Choroid plexus epithelial cell (primary cell): Measurements from ENCODE around the gene FCRLA.

Experiments
- DNase-seq: peaks from one replicate; pipeline ENCODE4 v3.0.0-alpha.2; 2010; ENCODE audit warnings: low read depth
- H3K4me3 ChIP-seq: 2 replicates; pipeline ENCODE4 v1.5.1; 2011; ENCODE audit warnings: low read depth, mild to moderate bottlenecking, control low read depth, low read length, moderate library complexity
- CTCF ChIP-seq: conservative IDR thresholded peaks from 2 replicates; pipeline ENCODE4 v1.5.1; 2011; ENCODE audit warnings: low read depth, mild to moderate bottlenecking, control low read depth, inconsistent platforms, low read length, moderate library complexity

FCRLA gene

GRCh38 chr1:161705537-161705936, 1.5 kb upstream of the FCRLA start:
- no peak for DNase-seq
- no peak overlapping the region for H3K4me3 ChIP-seq
- TF ChIP-seq CTCF: no peak

- TF ChIP-seq CTCF: no peak
- no peak for DNase-seq
- no peak overlapping the region for H3K4me3 ChIP-seq
Measured at GRCh38 chr1:161706113-161706481, 932 bp upstream of the FCRLA start.

GRCh38 chr1:161707503-161707902, 474 bp downstream of the FCRLA start:
- no peak for TF ChIP-seq CTCF
- no peak for DNase-seq
- no peak overlapping the region for H3K4me3 ChIP-seq

- no peak for TF ChIP-seq CTCF
- no peak overlapping the region for H3K4me3 ChIP-seq
- no peak for DNase-seq
Measured at GRCh38 chr1:161709373-161709772, 2.3 kb downstream of the FCRLA start.

- no peak for TF ChIP-seq CTCF
- no peak overlapping the region for H3K4me3 ChIP-seq
- DNase-seq: no peak
Measured at GRCh38 chr1:161710560-161710959, 3.5 kb downstream of the FCRLA start.

- no peak overlapping the region for H3K4me3 ChIP-seq
- TF ChIP-seq CTCF: no peak
- no peak for DNase-seq
Measured at GRCh38 chr1:161718559-161719324, 11.7 kb downstream of the FCRLA start.

- no peak for TF ChIP-seq CTCF
- H3K4me3 ChIP-seq: no peak overlapping the region
- DNase-seq: no peak
Measured at GRCh38 chr1:161719325-161719611, 12.2 kb downstream of the FCRLA start.
